ENCODE results near the gene UXS1.

The UXS1 gene

DNA sequence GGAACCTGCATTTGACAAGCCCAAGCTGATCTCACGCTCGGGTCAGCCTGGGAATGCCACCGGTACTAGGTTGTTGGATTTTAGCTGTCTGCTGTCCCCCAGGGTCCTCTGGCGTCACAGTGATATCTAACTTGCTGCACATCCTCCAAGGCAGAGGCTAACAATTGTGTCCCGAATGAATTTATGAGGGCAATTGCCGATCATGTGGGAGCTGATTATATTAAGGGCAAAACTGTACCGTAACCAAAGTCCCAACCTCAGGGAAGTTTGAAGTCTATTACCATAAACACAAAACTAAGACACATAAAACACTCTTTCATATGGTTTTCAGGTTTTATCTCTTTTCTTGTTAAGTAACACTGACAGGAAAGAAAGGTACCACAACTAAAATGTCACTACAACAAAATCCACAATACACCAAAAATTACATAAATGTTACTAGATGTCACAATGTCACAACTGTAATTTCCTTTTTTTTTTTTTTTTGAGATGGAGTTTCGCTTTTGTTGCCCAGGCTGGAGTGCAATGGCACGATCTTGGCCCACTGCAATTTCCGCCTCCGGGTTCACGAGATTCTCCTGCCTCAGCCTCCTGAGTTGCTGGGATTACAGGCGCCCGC lies 6.7 kb downstream of the UXS1 start:
- no peak for DNase-seq (ENCODE audit: low read depth)
- no peak overlapping the region for H3K4me3 ChIP-seq (ENCODE audit: low read depth, low read length)

DNA sequence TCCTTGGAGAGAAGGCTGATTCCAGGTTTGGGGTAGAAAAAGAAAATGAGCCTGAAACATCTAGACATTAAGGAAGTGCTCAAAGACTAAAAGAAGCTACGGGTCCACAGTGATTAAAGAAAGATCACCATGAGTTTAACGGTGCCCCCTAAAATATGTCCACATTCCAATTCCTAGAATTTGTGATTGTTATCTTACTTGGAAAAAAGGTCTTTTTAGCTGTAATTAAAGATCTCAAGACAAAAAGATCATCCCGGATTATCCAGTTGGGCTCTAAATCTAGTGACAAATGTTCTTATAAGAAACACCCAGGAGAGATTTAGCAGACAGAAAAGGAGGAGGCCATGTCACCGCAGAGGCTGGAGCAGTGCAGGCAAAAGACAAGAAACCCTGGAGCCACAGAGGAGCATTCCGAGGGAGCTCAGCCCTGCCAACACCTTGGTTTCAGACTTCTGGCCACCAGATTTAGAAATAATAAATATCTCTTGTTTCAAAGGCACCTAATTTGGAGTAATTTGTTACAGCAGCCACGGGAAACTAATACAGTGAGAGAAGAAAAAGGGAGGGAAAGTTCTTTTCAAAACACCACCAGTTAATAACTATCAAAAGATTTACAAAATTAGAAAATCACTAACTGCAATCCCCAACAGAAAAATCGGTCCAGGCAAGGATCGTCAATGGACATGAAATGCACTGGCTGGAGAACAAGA lies 8.5 kb downstream of the UXS1 start:
- TF ChIP-seq, protein P1, sequence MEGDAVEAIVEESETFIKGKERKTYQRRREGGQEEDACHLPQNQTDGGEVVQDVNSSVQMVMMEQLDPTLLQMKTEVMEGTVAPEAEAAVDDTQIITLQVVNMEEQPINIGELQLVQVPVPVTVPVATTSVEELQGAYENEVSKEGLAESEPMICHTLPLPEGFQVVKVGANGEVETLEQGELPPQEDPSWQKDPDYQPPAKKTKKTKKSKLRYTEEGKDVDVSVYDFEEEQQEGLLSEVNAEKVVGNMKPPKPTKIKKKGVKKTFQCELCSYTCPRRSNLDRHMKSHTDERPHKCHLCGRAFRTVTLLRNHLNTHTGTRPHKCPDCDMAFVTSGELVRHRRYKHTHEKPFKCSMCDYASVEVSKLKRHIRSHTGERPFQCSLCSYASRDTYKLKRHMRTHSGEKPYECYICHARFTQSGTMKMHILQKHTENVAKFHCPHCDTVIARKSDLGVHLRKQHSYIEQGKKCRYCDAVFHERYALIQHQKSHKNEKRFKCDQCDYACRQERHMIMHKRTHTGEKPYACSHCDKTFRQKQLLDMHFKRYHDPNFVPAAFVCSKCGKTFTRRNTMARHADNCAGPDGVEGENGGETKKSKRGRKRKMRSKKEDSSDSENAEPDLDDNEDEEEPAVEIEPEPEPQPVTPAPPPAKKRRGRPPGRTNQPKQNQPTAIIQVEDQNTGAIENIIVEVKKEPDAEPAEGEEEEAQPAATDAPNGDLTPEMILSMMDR (IDR thresholded peaks at IDR 0.05; ENCODE audit: low read depth, low read length, missing control alignments) = no peak
- H3K4me3 ChIP-seq (ENCODE audit: low read depth, low read length) = no peak overlapping the region
- DNase-seq (ENCODE audit: low read depth) = no peak

More for the DNA sequence above, 6.7 kb downstream of the UXS1 start:
- TF ChIP-seq, protein P1 (IDR thresholded peaks at IDR 0.05; ENCODE audit: low read depth, low read length, missing control alignments) = no peak

DNA sequence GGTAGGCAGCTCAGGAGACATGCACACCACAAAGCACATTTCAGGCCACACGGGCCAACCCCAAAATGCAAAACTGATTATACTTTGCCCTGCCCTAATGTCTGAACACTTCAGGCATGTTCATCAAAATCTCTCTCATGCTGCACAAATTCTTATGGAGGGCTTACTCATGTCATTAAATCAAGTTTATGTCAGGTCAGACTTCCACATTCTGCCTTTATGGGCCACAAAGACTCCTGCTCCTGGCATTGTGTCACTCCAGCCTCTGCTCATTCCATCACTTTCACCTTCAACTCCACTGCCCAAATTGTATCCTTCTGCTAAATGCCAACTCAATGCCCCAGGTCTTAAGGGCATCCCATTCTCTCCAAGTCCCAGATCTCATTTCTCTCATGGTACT lies 9.2 kb downstream of the UXS1 start:
- no peak for DNase-seq (ENCODE audit: low read depth)
- no peak overlapping the region for H3K4me3 ChIP-seq (ENCODE audit: low read depth, low read length)
- TF ChIP-seq, protein P1 (IDR thresholded peaks at IDR 0.05; ENCODE audit: low read depth, low read length, missing control alignments) = no peak

DNA sequence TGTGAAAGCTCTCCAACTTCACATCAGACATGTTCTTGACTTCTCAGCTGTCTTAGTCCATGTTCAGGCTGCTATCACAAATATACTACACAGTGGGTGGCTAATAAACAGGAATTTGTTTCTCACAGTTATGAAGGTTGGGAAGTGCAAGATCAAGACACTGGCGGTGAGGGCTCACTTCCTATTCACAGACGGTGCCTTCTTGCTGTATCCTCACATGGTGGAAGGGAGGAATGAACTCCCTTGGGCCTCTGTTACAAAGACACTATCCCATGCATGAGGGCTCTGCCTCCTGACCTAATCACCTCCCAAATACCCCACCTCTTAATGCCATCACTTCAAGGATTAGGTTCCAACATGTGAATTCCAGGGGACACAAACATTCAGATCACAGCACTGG lies 9.7 kb downstream of the UXS1 start:
- no peak for DNase-seq (ENCODE audit: low read depth)
- no peak overlapping the region for H3K4me3 ChIP-seq (ENCODE audit: low read depth, low read length)
- TF ChIP-seq, protein P1 (IDR thresholded peaks at IDR 0.05; ENCODE audit: low read depth, low read length, missing control alignments) = no peak

DNA sequence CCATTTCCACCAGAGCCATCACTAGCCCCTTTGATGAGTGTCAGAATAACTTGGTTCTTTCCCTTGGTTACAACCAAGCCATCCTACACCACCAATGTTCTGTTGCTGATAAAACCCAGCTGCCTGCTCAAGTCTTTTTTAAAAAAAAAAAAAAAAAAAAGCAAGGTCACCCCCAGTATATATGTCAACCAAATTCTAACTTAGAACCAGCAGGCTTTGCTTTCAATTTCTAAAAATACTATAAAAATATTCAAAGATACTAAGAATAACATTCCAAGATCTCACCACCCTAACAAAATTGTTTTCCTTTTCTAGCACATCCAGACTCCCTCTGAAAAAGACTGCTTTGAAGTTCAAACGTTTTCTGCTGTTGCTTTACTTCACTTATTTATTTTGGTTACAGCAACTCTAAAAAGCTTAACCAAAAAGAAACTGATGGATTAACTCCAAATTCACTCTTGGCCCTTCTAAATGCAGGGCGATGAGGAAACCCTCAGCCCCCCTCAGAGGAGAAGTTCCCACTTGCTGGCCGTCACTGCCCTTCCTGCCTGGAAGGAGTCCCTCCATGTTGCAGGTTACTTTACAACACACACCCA lies 10.9 kb downstream of the UXS1 start:
- TF ChIP-seq, protein P1 (IDR thresholded peaks at IDR 0.05; ENCODE audit: low read depth, low read length, missing control alignments) = no peak
- DNase-seq (ENCODE audit: low read depth) = no peak
- no peak overlapping the region for H3K4me3 ChIP-seq (ENCODE audit: low read depth, low read length)

DNA sequence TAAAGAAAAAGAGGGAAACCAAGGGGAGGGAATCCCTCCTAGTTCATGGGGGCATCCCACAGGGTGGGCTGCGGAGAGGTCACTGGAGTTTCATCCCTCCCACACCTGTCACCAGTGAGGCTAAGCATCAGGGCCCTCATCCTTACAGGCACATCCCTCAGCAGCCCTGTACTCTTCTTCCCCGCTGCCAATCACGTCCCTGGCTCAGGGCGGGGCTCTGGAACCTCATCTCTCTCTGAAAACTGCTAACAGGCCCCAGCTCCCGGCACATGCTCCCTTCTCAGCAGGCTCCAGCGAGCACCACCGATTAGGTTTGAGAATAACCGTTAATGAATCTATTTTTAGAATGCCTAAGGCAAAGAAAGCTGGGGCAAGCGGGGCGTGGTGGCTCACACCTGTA lies 13.0 kb downstream of the UXS1 start:
- DNase-seq (ENCODE audit: low read depth) = no peak
- H3K4me3 ChIP-seq (ENCODE audit: low read depth, low read length) = no peak overlapping the region
- TF ChIP-seq, protein P1 (IDR thresholded peaks at IDR 0.05; ENCODE audit: low read depth, low read length, missing control alignments) = no peak

Measured in GM12864 (cell line).